Measurements from ENCODE around the gene NUTM2B.
"Not testable (repeated sequence)": the region's sequence is repeated elsewhere in the genome, so short reads cannot be mapped to it uniquely, and the experiment has no call there.

Gene NUTM2B

GRCh38 chr10:79753601-79754000 is 50.6 kb downstream of the NUTM2B start:
- not testable (repeated sequence) for DNase-seq

GRCh38 chr10:79758297-79758993 is 55.4 kb downstream of the NUTM2B start:
- peak; percentile 26 for DNase-seq
